ENCODE data around the gene LINC00237. TPM values are rescaled to one million over a fixed set of nuclear protein-coding genes. Genes with fewer than 3 reads are reported as not detected.

Gene LINC00237
- total and polyA plus RNA-seq, 2 of the 8 experiments (the other 6 are each of a cell fraction or from before 2014, with no cell fraction given): 0.28 to 1.4 TPM

DNA sequence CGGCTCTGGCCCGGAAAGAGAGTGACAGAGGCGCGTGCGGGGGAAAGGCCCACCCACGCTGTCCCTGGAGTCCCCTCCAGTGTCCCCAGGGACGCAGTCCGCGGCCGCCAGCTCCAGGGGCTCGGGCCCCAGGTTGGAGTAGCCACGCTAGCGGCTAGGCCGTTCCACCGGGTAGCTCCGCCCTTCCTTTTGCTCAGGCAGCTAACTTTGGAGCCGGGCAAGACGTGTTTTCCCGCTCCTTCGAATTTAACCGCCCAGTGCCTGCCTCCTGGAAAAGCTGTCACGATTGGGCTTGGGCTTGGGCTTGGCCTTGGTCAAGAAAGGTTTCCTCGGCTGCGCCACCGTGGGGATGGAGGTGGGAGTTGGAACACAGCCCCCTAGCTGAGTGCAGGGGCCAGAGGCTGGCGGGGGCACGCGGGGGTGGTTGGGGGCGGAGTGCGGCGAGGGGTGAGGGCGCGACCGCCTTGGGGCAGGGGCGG is 4.7 kb downstream of the LINC00237 start (continued):
- TF ChIP-seq SUZ12 (IDR thresholded peaks at IDR 0.05; ENCODE audit: low read length) (peak; percentile 60), EZH2 (IDR thresholded peaks at IDR 0.05; ENCODE audit: low read depth, low read length, severe bottlenecking) (peak; percentile 52), RAD21 (IDR thresholded peaks at IDR 0.05 in 1 of 2, conservative IDR thresholded peaks at IDR 0.05 in 1 of 2; ENCODE audit: low read depth in 2 of 2, low read length in 2 of 2) (peak in 1 of 2 experiments; percentile 27; a peak in 1 of 4 replicates)
